Right ventricle myocardium inferior (tissue), 1 donor: ENCODE measurements around the gene SARDH. TPM values are rescaled to one million over a fixed set of nuclear protein-coding genes. Genes with fewer than 3 reads are reported as not detected.
A peak's percentile ranks its signal among the peaks of the same experiment; 100 is the strongest.

Source experiments
- ATAC-seq: fragments of 200-7000 bp; cut with Tn5 transposase; one replicate; pipeline ENCODE4 v1.9.1; 2020; ENCODE audit warnings: mild to moderate bottlenecking, moderate library complexity
- DNase-seq: peaks from one replicate; pipeline ENCODE4 v3.0.0; 2021; ENCODE audit errors: missing footprints
- intact Hi-C: fragments of 100-400 bp; cut with DNase I; formaldehyde crosslinking; loops from one replicate; pipeline ENCODE4 v1.11.0; 2022
- total RNA-seq: library from RNA; stranded (reverse); fragmentation: NEBNext Ultra II Directional; extraction: Animal tissue kit (Norgen Biotek cat#: 25700); gene quantifications from one replicate; pipeline ENCODE4 v1.2.1, GENCODE V29; 2021
- donor health status: DM: no; HTN: yes; CAD: no; lungs with severe emphysema.

The SARDH gene
- total RNA-seq, 1 donor from 2014 or later = 0.41 TPM

GRCh38 chr9:133727277-133727875, 10.8 kb downstream of the SARDH start:
- ATAC-seq (no peak), DNase-seq (no peak)
- intact Hi-C loops = loop anchor here (10.0 kb wide), 2 partner anchors 143 to 313 kb away; partner anchors contain the start of gene REXO4

GRCh38 chr9:133726401-133727276, 11.5 kb downstream of the SARDH start:
- intact Hi-C loops = loop anchor here (1.0 to 10.0 kb wide), 3 partner anchors 142 to 312 kb away; partner anchors contain the start of gene REXO4
- ATAC-seq (peak; percentile 88), DNase-seq (no peak)

DNA sequence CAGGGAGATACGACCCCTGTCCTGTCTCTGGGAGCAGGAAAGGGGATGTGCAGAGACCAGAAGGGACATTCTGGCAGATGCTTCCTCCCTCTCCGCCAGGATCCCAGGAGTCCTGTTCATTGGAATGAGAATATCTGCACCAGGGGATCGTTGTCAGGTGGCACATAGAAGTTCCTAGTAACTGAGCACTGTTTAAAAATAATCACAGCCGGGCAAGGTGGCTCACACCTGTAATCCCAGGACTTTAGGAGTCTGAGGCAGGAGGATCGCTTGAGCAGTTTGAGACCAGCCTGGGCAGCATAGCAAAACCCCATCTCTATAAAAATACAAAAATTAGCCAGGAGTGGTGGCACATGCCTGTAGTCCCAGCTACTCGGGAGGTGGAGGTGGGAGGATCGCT, 12.3 kb downstream of the SARDH start:
- ATAC-seq = no peak
- no peak for DNase-seq
- intact Hi-C loops = loop anchor here (1.0 to 10.0 kb wide), 3 partner anchors 141 to 311 kb away; partner anchors contain the start of gene REXO4

- no peak for ATAC-seq
- intact Hi-C loops = no loop called here
Observed at GRCh38 chr9:133718563-133719315, 19.4 kb downstream of the SARDH start.

DNA sequence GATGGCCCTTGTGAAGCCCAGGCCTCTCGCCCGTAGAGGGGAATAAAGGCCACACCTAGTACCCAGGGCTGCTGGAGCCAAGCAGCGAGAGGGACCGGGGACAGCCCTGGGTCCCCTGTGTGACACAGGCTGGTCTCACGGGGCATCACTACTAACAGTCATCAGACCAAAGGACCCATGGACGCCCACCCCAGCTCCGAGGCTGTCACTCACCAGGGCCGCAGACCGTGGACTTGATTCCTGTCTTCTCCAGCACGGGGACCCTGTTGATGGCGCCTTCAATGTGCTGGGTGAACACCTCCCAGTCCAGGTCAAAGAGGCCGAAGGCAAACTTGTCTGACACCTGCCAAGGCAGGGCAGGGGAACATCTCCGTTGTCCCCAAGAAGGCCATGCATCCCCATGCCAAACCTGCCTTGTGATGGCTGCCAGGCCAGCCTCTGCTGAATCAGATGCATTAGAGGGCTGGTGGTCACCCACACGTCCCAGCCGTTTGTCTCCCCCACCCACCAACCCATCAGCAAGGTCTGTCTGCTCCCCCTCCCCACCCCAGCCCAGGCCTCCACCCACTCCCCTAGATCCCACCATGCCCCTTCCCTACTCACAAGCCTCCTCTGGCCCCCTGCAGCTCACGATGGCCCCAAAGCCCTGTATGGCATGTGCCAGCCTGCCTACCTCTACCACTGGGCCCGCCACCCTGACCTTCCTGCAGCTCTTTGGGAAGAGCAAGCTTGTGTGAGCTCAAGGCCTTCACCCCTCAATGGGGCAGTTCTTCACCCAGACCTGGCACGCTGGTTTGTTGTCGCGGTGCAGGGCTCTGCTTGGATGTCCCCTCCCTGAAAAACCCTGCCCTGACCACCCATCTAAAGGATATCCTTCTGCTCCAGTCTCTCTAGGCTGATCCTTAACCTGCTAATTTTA, 20.8 kb downstream of the SARDH start:
- ATAC-seq (no peak), DNase-seq (peak; percentile 62)
- intact Hi-C loops = no loop called here

More at GRCh38 chr9:133718563-133719315, 19.4 kb downstream of the SARDH start:
- DNase-seq = peak; percentile 41

GRCh38 chr9:133716564-133717112, 21.5 kb downstream of the SARDH start:
- intact Hi-C loops = no loop called here

DNA sequence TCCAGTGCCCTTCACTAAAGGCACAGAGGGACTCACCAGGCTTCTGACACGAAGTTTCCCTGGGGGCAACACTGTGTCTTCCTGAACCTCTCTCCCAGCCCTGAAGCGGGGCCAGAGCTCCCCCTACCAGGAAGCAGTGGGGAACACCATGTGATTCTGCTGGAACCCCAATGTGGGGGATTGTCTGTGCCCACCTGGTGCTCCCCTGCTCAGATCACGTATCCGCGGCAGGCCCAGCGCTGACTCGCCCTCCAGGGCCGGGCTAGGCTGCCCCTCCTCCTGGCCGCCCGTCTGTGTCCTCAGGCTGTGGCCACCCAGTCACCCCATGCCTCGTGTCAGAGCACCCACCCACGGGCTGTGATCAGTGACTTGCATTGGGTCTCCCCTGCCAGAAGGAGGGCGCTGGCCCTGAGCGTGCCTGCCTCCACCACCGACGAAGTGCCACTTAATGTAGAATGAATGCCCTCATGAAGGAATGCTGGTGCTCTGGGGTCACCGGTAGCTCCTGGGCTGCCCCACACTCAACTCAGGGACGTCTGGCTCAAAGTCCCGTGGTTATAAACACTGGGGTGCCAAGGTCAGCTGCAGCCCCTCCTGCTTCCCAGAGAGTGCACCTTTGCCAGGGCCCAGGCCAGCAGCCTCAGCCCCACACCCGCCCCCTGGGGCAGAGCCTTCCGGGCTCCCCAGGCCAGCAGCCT, 22.1 kb downstream of the SARDH start:
- intact Hi-C loops = no loop called here
- peak; percentile 9 for ATAC-seq
- peak; percentile 64 for DNase-seq

More at GRCh38 chr9:133716564-133717112, 21.5 kb downstream of the SARDH start:
- ATAC-seq = peak; percentile 69
- DNase-seq = peak; percentile 73

DNA sequence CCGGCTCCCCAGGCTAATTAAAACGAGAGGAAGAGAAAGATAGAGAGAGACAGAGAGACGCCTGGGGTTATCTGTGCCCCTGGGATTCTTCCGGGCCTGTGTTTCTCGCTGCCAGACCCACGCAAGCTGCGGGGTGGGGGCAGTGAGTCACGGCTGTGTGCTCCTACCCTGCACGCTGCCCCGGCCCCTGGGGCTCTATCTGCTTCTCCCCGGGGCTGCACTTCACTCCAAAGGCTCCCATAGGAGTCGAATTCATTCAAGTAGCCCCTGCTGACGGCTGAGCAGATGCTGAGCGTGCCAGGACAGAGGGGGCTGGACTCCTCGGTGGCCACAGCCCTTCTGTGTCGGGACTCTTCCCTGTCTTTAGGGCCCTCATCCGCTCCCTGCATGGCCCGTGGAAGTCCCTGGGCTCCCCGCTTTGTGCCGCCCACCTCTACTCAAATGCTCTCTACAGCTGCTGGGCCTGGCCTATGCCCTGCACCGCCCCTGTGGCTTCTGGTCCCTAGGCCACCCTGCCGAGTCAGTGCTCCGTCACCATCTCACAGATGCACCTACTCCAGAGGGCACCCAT, 22.8 kb downstream of the SARDH start:
- DNase-seq (peak; percentile 78), ATAC-seq (peak; percentile 63)
- intact Hi-C loops = no loop called here

DNA sequence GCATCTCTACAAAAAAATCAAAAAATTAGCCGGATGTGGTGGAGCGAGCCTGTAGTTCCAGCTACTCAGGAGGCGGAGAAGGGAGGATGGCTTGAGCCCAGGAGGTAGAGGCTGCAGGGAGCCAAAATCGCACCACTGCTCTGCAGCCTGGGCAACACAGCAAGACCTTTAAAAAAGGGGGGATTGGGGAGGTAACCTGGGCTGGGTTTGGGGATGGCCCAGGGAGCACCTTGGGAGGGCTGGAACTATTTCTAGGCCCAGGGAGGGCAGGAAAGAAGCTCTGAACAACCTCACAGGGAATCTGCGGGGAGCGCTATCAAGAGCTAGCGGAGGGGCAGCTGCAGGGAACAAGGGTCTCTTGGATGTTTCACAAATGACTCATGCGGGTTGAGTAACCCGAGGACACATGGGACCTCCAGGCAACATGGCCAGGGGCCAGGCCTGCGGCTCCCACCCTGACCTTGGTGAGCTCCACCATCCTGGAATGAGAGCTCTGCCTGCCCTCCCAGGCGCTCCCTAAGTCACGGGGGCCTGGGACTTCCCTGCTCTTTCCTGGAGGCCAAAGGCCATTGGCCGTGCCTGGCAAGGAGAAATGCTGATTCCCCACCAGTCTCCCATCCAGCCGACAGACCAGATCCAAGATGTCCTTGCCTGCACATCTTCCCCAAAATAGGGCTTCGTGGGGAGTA, 23.4 kb downstream of the SARDH start:
- intact Hi-C loops = no loop called here
- ATAC-seq = peak; percentile 68

GRCh38 chr9:133713960-133714495, 24.1 kb downstream of the SARDH start:
- intact Hi-C loops = no loop called here
- ATAC-seq (no peak), DNase-seq (peak; percentile 30)

More for the DNA sequence above, 23.4 kb downstream of the SARDH start:
- peak; percentile 86 for DNase-seq

DNA sequence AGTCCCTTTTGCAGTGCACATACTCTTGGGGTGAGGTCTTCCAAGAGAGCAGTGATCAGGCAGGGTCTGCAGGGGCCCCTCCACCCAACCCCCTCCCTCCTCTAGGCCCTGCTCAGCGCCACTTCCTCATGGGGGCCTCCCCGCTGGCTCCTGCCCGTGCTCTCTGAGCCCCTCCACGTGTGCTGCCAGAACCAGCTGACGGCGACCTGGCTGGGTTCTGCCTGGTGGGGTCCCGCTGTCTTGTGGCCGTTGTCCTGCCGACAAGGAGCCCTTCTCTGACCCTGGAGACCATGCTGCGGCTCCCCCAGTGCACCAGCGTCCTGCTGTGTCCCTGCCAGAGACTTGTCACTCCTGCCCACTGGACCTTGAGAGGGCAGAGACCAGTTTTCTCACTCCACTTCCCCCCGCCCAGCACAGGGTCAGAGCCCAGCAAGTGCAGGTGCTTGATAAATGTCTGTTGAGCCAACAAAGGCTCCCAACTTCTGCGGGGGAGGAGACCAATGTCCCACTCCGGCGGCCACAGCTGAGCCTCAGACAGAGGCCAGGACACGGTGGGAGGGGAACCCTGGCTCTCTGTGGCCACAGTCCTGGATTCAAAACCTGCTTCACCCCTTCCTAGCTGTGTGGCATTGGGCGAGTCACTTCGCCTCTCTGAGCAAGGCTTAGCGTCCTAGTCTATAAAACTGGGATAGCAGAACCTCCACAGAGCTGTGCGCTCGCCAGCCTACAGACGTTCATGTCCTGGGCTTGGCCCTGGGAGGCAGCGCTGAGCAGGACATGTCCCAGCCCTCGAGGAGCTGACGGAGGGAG, 24.8 kb downstream of the SARDH start:
- ATAC-seq (no peak), DNase-seq (peak; percentile 55)
- intact Hi-C loops = no loop called here

DNA sequence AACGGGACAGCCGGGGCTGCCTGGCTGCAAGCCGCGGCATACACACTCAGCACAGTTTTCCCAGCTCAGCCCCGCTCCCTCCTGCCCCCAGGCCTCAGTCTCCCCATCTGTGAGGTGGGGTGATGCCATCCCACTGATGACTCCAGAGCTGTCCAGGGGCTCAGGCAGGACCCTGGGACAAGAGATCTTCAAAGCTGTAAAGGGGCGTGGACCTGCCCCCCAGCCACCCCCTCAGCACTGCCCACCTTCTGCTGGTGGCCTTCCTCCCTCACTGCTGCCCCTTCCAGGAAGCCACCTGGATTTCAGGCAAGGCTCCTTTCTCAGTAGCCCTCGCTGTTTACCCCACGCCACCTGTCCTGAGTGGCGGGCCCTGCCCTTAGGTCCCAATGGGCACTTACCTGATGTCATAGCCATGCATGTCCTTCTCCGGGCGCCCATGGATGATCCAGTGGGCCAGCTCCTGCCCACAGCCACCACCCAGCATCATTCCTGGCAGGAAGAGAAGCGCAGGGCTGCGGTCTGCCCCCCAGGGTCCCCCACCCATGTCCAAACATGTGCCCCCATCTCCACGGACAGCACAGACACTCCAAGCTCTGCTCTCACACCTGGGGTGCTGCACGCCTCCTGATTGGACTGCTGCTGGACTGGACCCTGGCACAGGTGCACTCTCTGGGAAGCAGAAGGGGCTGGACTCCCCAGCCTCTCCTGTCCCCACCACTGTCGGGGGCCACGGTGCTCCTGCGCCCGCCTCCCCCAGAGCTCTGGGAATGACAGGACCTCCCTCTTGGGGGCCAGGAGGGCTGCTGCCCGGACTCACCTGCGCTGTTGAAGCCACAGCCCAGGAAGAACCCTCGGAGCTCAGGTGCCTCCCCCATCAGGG, 25.7 kb downstream of the SARDH start:
- intact Hi-C loops = no loop called here
- ATAC-seq = no peak
- DNase-seq = peak; percentile 65

DNA sequence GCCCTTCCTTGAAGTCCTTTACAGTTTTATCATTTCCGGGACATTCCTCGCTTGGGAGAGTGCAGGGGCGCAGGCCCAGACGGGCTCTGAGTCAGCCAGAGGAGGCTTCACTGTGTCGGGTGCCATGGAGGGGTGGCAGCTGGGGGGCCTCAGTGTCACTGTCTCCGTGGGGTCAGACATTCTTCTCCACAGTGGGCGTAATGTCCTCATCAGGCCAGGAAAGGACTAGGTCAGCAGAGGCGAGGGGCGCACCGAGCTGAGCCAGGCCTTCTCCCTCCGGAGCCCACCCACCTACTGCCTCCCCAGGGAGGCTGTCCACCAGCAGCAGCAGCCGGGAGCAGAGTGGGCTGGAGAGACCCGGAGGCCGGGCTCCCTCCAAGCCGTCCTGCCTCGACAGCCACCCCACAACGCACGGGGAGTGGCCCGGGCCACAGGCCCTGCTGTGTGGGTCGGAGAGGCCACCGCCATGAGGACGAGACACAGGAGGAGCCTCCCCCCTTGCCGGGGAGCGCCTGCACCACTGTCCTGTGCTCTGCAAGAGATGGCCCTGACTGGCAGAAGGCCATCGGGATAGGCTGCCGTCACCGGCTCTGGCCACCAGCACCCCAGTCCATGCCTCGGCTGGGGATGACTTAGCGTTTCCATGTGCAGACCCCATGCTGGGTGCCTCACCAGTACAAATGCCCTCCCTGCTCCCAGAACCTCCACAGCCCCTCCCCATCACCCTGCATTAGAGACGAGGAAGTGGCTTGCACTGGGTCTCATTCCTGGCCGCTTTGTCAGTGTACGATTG, 26.5 kb downstream of the SARDH start:
- DNase-seq (peak; percentile 47), ATAC-seq (no peak)
- intact Hi-C loops = no loop called here
